ENCODE data around the gene SPHK2. TPM values are rescaled to one million over a fixed set of nuclear protein-coding genes. Genes with fewer than 3 reads are reported as not detected.

The SPHK2 gene
- total RNA-seq, 1 experiment from 2014 or later: 38.8 TPM

DNA sequence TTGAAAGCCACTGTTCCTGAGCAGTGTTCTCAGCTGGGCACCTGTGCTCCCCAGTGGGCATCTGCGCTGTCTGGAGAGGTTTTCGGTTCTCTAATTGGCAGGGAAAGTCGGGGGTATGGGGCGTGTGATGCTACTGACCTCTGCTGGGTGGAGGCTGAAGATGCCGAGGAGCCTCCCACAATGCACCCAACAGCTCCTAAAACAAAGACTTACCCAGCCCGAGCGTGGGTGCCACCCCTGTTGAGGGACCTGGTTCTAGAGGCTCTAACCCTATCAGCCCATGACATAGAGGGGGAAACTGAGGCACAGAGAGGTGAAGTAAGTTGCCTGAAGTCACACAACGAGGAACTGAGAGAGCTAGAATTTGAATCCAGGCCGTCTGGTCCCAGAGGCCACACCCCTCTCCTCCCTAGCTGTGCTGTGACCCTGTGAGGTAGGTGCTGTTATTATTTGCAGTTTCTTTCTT lies 10.5 kb upstream of the SPHK2 start:
- TF ChIP-seq CTCF (conservative IDR thresholded peaks at IDR 0.05; ENCODE audit: low read depth, low read length) (peak; percentile 68), EZH2 (IDR thresholded peaks at IDR 0.05; ENCODE audit: borderline replicate concordance, low read depth, low read length, poor library complexity, severe bottlenecking) (no peak)
- Histone ChIP-seq H3K27me3 (replicated peaks; ENCODE audit: insufficient read depth, low read depth, low read length, poor library complexity) (no peaks in the 10 kb centered on the region), H3K9me3 (ENCODE audit: low read depth, low read length, poor library complexity, severe bottlenecking) (no peaks in the 10 kb centered on the region), H3K4me1 (ENCODE audit: insufficient read depth, low read length, poor library complexity, severe bottlenecking) (no peaks in the 10 kb centered on the region), H3K36me3 (ENCODE audit: insufficient read depth, low read length, poor library complexity, severe bottlenecking) (no peaks in the 10 kb centered on the region), H3K4me3 (ENCODE audit: low read depth, low read length, poor library complexity, severe bottlenecking) (no peak overlapping the region), H3K27ac (ENCODE audit: low read depth, low read length, poor library complexity, severe bottlenecking) (no peak overlapping the region)
- no TSS peak for BruUV-seq (replicated peaks)
- ChIA-PET POLR2A (ENCODE audit: low non-redundant PET) (interaction anchor here (1.1 to 1.6 kb wide), 2 partner anchors 8 to 10 kb away, joined by 3 to 5 read pairs; partner anchors contain the start of genes RPL18 and SPHK2), CTCF (interaction anchor here (0.6 to 2.0 kb wide), 6 partner anchors 24 to 391 kb away, joined by 3 to 12 read pairs (median 6); no protein-coding TSS in a partner anchor)
- intact Hi-C loops (cut with micrococcal nuclease; ENCODE audit: unreplicated experiment): no loop called here
- peak; percentile 69 for DNase-seq (ENCODE audit: low spot score)

- DNase-seq (ENCODE audit: low spot score): no peak
- CTCF ChIA-PET: interaction anchor here (0.5 to 2.0 kb wide), 5 partner anchors 9 to 392 kb away, joined by 3 to 12 read pairs (median 4); partner anchors contain the start of genes HSD17B14 and RPL18
- Histone ChIP-seq H3K4me1 (ENCODE audit: insufficient read depth, low read length, poor library complexity, severe bottlenecking) (no peaks in the 10 kb centered on the region), H3K27me3 (replicated peaks; ENCODE audit: insufficient read depth, low read depth, low read length, poor library complexity) (no peaks in the 10 kb centered on the region), H3K9me3 (ENCODE audit: low read depth, low read length, poor library complexity, severe bottlenecking) (no peaks in the 10 kb centered on the region), H3K36me3 (ENCODE audit: insufficient read depth, low read length, poor library complexity, severe bottlenecking) (peaks cover 1% of the 10 kb centered on the region), H3K4me3 (ENCODE audit: low read depth, low read length, poor library complexity, severe bottlenecking) (no peak overlapping the region), H3K27ac (ENCODE audit: low read depth, low read length, poor library complexity, severe bottlenecking) (no peak overlapping the region)
- no TSS peak for BruUV-seq (replicated peaks)
- intact Hi-C loops (cut with micrococcal nuclease; ENCODE audit: unreplicated experiment): no loop called here
- POLR2A ChIA-PET (ENCODE audit: low non-redundant PET): interaction anchor here (1.6 kb wide), 1 partner anchor 9 kb away, joined by 5 read pairs; the partner anchor contains the start of genes RPL18 and SPHK2
- TF ChIP-seq EZH2 (IDR thresholded peaks at IDR 0.05; ENCODE audit: borderline replicate concordance, low read depth, low read length, poor library complexity, severe bottlenecking) (no peak), CTCF (conservative IDR thresholded peaks at IDR 0.05; ENCODE audit: low read depth, low read length) (no peak)
These were observed 9.7 kb upstream of the SPHK2 start for GRCh38 chr19:48609571-48610108.

- no TSS peak for BruUV-seq (replicated peaks)
- DNase-seq (ENCODE audit: low spot score): no peak
- H3K9me3 ChIP-seq (ENCODE audit: low read depth, low read length, poor library complexity, severe bottlenecking): no peaks in the 10 kb centered on the region
- CTCF ChIA-PET: interaction anchor here (0.6 kb wide), 1 partner anchor 381 kb away, joined by 3 read pairs; the partner anchor contains the start of gene GYS1
- no peak overlapping the region for H3K27ac ChIP-seq (ENCODE audit: low read depth, low read length, poor library complexity, severe bottlenecking)
- no peak for TF ChIP-seq CTCF (conservative IDR thresholded peaks at IDR 0.05; ENCODE audit: low read depth, low read length)
- no peak for TF ChIP-seq EZH2 (IDR thresholded peaks at IDR 0.05; ENCODE audit: borderline replicate concordance, low read depth, low read length, poor library complexity, severe bottlenecking)
- H3K4me1 ChIP-seq (ENCODE audit: insufficient read depth, low read length, poor library complexity, severe bottlenecking): peaks cover 8% of the 10 kb centered on the region
- intact Hi-C loops (cut with micrococcal nuclease; ENCODE audit: unreplicated experiment): no loop called here
- H3K4me3 ChIP-seq (ENCODE audit: low read depth, low read length, poor library complexity, severe bottlenecking): no peak overlapping the region
- POLR2A ChIA-PET (ENCODE audit: low non-redundant PET): interaction anchor here (0.6 kb wide), 1 partner anchor 10 kb away, joined by 4 read pairs; no protein-coding TSS in a partner anchor
- no peaks in the 10 kb centered on the region for H3K27me3 ChIP-seq (replicated peaks; ENCODE audit: insufficient read depth, low read depth, low read length, poor library complexity)
- H3K36me3 ChIP-seq (ENCODE audit: insufficient read depth, low read length, poor library complexity, severe bottlenecking): peaks cover 24% of the 10 kb centered on the region
These were observed 7.4 kb upstream of the SPHK2 start for GRCh38 chr19:48611872-48612271.
